ENCODE data around the gene PYCARD. TPM values are rescaled to one million over a fixed set of nuclear protein-coding genes. Genes with fewer than 3 reads are reported as not detected.
"Not testable (repeated sequence)": the region's sequence is repeated elsewhere in the genome, so short reads cannot be mapped to it uniquely, and the experiment has no call there.

The PYCARD gene
- polyA plus RNA-seq, 6 donors from 2014 or later, result 48.8 to 79.2 (median 68.8) TPM

- H3K36me3 Mint-ChIP-seq, result peaks cover 34 to 38% of the 10 kb centered on the region in 2 donors
- H3K4me1 Mint-ChIP-seq, result peaks cover 48 to 53% (median 52%) of the 10 kb centered on the region in 3 donors
- H3K27me3 Mint-ChIP-seq, result no peaks in the 10 kb centered on the region
- DNase-seq (no peak), ATAC-seq (ENCODE audit: low read depth in 2 of 2) (no peak)
- H3K27ac Mint-ChIP-seq, result peak overlapping the region; percentile 34 to 99 (median 72)
- peaks cover 0 to 1% (median 0%) of the 10 kb centered on the region in 7 donors for H3K9me3 Mint-ChIP-seq
- peak overlapping the region in 2 of 8 donors; percentile 77 to 97 for H3K4me3 Mint-ChIP-seq
Measured at GRCh38 chr16:31183432-31184428, 18.8 kb downstream of the PYCARD start.

GRCh38 chr16:31182391-31182790, 20.2 kb downstream of the PYCARD start:
- H3K36me3 Mint-ChIP-seq, result peaks cover 29 to 37% of the 10 kb centered on the region in 2 donors
- peaks cover 59 to 60% (median 59%) of the 10 kb centered on the region in 3 donors for H3K4me1 Mint-ChIP-seq
- ATAC-seq (ENCODE audit: low read depth in 2 of 2) (no peak), DNase-seq (no peak)
- H3K4me3 Mint-ChIP-seq, result peak overlapping the region; percentile 70 to 99 (median 98)
- peak overlapping the region in 2 of 6 donors; percentile 73 to 99 for H3K27ac Mint-ChIP-seq
- H3K9me3 Mint-ChIP-seq, result peaks cover 0 to 1% (median 0%) of the 10 kb centered on the region in 7 donors
- H3K27me3 Mint-ChIP-seq, result no peaks in the 10 kb centered on the region

- Mint-ChIP-seq H3K36me3 (peaks cover 18 to 27% of the 10 kb centered on the region in 2 donors), H3K27ac (peak overlapping the region; percentile 92 to 100 (median 98)), H3K4me1 (peaks cover 58 to 65% (median 59%) of the 10 kb centered on the region in 3 donors), H3K9me3 (peaks cover 0 to 1% (median 0%) of the 10 kb centered on the region in 7 donors), H3K4me3 (peak overlapping the region; percentile 97 to 99 (median 98)), H3K27me3 (no peaks in the 10 kb centered on the region)
- peak; percentile 41 for DNase-seq
- peak in 1 of 2 donors; percentile 7 for ATAC-seq (ENCODE audit: low read depth in 2 of 2)
Measured at GRCh38 chr16:31181102-31181830, 21.3 kb downstream of the PYCARD start.

GRCh38 chr16:31179747-31180459, 22.7 kb downstream of the PYCARD start, which contains the start of gene FUS:
FUS (plus strand) TSS chr16:31180139; CDS start chr16:31180215, 76 bp downstream.
- Mint-ChIP-seq H3K4me3 (peak within 1 kb of the TSS; percentile 97 to 99 (median 98)), H3K4me1 (peaks cover 48 to 59% (median 58%) of the 10 kb centered on the region in 3 donors), H3K27ac (peak within 1 kb of the TSS; percentile 98 to 100 (median 99)), H3K27me3 (no peaks in the 10 kb centered on the region), H3K36me3 (peaks cover 9 to 13% of the 10 kb centered on the region in 2 donors), H3K9me3 (peaks cover 0 to 1% (median 0%) of the 10 kb centered on the region in 7 donors)
- peak; percentile 92 for DNase-seq
- ATAC-seq (ENCODE audit: low read depth in 2 of 2), result peak; percentile 56 to 62

GRCh38 chr16:31179219-31179746, 23.3 kb downstream of the PYCARD start:
- no peak for ATAC-seq (ENCODE audit: low read depth in 2 of 2)
- Mint-ChIP-seq H3K27me3 (no peaks in the 10 kb centered on the region), H3K4me3 (peak overlapping the region; percentile 97 to 99 (median 98)), H3K4me1 (peaks cover 45 to 59% (median 54%) of the 10 kb centered on the region in 3 donors), H3K9me3 (peaks cover 0 to 1% (median 0%) of the 10 kb centered on the region in 7 donors), H3K27ac (peak overlapping the region; percentile 98 to 100 (median 99)), H3K36me3 (peaks cover 6 to 12% of the 10 kb centered on the region in 2 donors)
- peak; percentile 25 for DNase-seq

GRCh38 chr16:31177136-31177535, 25.4 kb downstream of the PYCARD start:
- Mint-ChIP-seq H3K27ac (peak overlapping the region in 3 of 6 donors; percentile 24 to 72 (median 44)), H3K9me3 (peaks cover 0 to 1% (median 0%) of the 10 kb centered on the region in 7 donors), H3K27me3 (no peaks in the 10 kb centered on the region), H3K36me3 (peaks cover 0 to 6% of the 10 kb centered on the region in 2 donors), H3K4me1 (peaks cover 27 to 40% (median 35%) of the 10 kb centered on the region in 3 donors), H3K4me3 (peak overlapping the region in 7 of 8 donors; percentile 49 to 87 (median 63))
- ATAC-seq (ENCODE audit: low read depth in 2 of 2), result no peak
- DNase-seq, result no peak

GRCh38 chr16:31170048-31170447, 32.5 kb downstream of the PYCARD start:
- not testable (repeated sequence) for ATAC-seq (ENCODE audit: low read depth in 2 of 2); H3K4me3 Mint-ChIP-seq; H3K27me3 Mint-ChIP-seq; DNase-seq; H3K4me1 Mint-ChIP-seq; H3K9me3 Mint-ChIP-seq; H3K36me3 Mint-ChIP-seq; H3K27ac Mint-ChIP-seq

- Mint-ChIP-seq H3K27ac (peak overlapping the region in 1 of 6 donors; percentile 58), H3K9me3 (no peaks in the 10 kb centered on the region), H3K36me3 (no peaks in the 10 kb centered on the region), H3K4me3 (no peak overlapping the region), H3K27me3 (no peaks in the 10 kb centered on the region), H3K4me1 (no peaks in the 10 kb centered on the region)
- DNase-seq (no peak), ATAC-seq (ENCODE audit: low read depth in 2 of 2) (no peak)
Measured at GRCh38 chr16:31168848-31169247, 33.7 kb downstream of the PYCARD start.

- no peak for DNase-seq
- no peaks in the 10 kb centered on the region for H3K9me3 Mint-ChIP-seq
- ATAC-seq (ENCODE audit: low read depth in 2 of 2), result no peak
- no peak overlapping the region for H3K4me3 Mint-ChIP-seq
- H3K4me1 Mint-ChIP-seq, result no peaks in the 10 kb centered on the region
- H3K27me3 Mint-ChIP-seq, result no peaks in the 10 kb centered on the region
- no peaks in the 10 kb centered on the region for H3K36me3 Mint-ChIP-seq
- peak overlapping the region in 1 of 6 donors; percentile 10 for H3K27ac Mint-ChIP-seq
Measured at GRCh38 chr16:31167315-31167714, 35.2 kb downstream of the PYCARD start.

- Mint-ChIP-seq H3K4me3 (peak overlapping the region in 3 of 8 donors; percentile 35 to 54 (median 36)), H3K36me3 (no peaks in the 10 kb centered on the region), H3K27me3 (peaks cover 6 to 14% (median 8%) of the 10 kb centered on the region in 3 donors), H3K9me3 (no peaks in the 10 kb centered on the region), H3K27ac (no peak overlapping the region), H3K4me1 (peaks cover 4 to 13% (median 6%) of the 10 kb centered on the region in 3 donors)
- no peak for DNase-seq
- ATAC-seq (ENCODE audit: low read depth in 2 of 2), result peak; percentile 49 to 57
Measured at GRCh38 chr16:31157136-31157535, 45.4 kb downstream of the PYCARD start.
